Left colon (tissue), 2 donors: ENCODE measurements around the gene SDHC. TPM values are rescaled to one million over a fixed set of nuclear protein-coding genes. Genes with fewer than 3 reads are reported as not detected.
"Not testable (repeated sequence)": the region's sequence is repeated elsewhere in the genome, so short reads cannot be mapped to it uniquely, and the experiment has no call there.

ENCODE experiments used
- ATAC-seq: fragments of 200-7000 bp; cut with Tn5 transposase; one replicate; pipeline ENCODE4 v1.9.1; 2020; ENCODE audit warnings: mild to moderate bottlenecking, moderate library complexity
- DNase-seq, 2 donors: peaks; one replicate each; pipeline ENCODE4 v3.0.0-alpha.2; 2020
- intact Hi-C, 2 donors: fragments of 100-400 bp; cut with DNase I in 1 of 2; cut with micrococcal nuclease in 1 of 2; formaldehyde crosslinking; loops; one replicate each; pipeline versions ENCODE4 v1.11.2 to v1.14.0; 2022; cut with DNase I, micrococcal nuclease
- total RNA-seq, 2 donors: library from RNA; stranded (reverse); fragmentation: NEBNext Ultra II Directional; extraction: Animal tissue kit (Norgen Biotek cat#: 25700); gene quantifications; one replicate each; pipeline ENCODE4 v1.2.1, GENCODE V29; 2021
- donor health status: DM: no; HTN: no; CAD: no.
- donor health status: DM: yes; HTN: yes; CAD: no.

Gene SDHC
- total RNA-seq, 2 donors from 2014 or later: 264 to 266 TPM

DNA sequence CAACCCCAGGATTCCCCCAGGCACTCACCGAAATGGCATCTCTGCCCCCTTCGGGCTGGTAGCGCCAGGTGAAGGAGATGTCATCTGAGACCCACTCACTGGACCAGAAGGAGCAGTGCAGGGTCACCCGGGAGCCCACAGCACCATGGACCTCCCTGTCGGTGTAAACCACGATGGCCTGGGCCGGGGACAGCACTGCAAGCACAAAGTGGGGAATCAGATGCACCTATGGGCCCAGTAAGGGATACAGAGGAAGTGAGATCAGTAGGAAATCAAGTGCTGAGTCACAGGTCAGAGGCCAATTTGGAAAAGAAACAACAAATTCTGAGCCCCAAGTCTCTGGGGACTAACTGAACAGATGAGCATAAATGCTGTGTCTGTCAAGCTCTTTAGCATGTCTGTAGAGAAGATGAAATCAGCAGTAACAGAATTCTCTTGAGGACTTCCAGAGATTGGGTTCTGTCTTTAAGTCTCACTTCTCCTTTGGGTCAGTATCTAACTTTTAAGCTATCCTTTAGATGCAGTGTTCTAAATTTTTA is 6.9 kb upstream of the SDHC start:
- DNase-seq (no peak), ATAC-seq (no peak)

DNA sequence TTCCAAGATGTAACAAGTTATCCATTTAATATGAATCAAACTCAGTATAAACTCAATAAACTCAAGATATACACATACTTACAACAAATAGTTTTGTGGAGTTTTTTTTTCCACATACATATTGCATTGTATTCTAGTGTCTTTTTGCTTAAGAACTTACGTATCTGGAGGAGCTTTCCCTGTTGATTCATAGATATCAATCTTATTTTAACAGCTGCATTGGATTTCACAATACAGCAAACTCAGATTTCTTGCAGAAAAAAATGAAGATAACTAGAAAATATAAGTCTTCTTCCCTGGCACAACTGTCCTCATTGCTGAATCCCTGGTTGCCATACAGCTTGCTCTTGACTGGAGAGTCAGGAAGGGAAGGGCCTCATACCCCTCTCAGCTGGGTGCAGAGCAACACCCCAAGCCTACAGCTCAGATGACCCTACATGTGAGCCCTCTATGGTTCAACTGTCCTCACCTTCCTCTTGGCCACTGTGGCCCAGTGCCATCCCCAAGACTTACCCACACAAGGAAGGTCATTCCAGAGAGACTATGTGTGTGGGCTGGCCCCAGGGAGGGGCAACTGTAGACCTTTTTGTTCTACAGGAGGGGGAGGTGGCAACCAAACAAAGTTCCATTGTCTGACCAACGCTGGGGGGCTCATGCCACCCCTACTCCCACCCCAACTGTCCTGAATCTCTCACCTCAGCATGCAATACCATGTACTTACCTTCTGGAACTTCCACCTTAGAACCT is 6.1 kb upstream of the SDHC start:
- ATAC-seq (no peak), DNase-seq (no peak)
- intact Hi-C loops: no loop called here

More for the DNA sequence above, 6.9 kb upstream of the SDHC start:
- intact Hi-C loops: no loop called here

GRCh38 chr1:161309868-161310267 is 4.3 kb upstream of the SDHC start, which contains the start of gene MPZ:
TSS of gene MPZ (minus strand) at chr1:161309968. CDS start at chr1:161309905, 63 bp downstream.
- DNase-seq (no peak), ATAC-seq (no peak)
- intact Hi-C loops: no loop called here

DNA sequence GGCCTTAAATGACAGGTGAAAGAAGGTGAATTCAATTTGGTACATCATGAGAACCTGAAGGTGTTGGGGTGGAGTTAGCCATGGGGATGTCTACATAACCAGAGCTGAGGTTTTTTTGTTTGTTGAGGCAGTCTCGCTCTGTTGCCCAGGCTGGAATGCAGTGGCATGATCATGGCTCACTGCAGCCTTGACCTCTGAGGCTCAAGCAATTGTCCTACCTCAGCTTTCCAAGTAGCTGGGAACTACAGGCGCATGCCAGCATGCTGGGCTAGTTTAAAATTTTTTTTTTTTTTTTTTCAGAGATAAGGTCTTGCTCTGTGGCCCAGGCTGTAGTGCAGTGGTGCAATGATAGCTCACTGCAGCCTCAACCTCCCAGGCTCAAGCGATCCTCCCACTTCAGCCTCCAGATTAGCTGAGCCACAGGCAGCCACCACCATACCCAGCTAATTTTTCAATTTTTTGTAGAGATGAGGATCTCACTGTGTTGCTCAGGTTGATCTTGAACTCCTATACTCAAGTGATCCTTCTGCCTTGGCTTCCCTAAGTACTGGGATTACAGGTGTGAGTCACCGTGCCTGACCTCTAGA is 2.5 kb upstream of the SDHC start:
- DNase-seq (no peak), ATAC-seq (no peak)
- intact Hi-C loops: no loop called here

DNA sequence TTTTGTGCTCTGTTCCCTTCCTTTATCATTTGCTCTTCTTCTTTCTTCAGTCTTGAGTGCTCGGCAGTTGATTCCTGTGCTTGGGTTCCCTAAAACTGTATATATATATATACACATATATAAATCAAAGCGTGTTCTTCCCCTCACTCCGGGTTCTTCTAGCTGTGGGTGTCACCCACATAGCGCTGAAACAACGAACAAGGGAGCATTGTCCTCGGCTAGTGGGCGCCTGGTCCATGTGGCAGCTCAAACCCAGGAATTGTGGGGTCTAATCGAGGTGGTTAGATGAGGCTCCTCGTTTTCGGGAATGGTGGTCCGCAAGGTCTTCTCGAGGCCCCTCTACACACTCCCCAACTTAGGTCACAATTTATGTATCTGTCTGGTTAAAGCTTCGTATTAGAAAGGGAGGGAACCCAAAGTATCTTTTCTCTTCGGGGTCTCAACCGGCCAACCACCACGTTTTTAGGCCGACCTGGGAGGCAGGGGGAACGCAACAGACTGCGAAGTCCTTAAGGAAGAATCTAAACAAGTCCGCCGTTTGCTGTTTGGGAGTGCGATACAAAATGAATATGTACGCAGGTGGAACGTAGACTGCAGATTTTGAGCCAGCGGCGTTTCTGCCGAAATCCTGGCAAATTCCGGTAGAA is 504 bp upstream of the SDHC start:
- intact Hi-C loops: no loop called here
- DNase-seq (peak in 1 of 2 donors; percentile 16), ATAC-seq (peak; percentile 42)

DNA sequence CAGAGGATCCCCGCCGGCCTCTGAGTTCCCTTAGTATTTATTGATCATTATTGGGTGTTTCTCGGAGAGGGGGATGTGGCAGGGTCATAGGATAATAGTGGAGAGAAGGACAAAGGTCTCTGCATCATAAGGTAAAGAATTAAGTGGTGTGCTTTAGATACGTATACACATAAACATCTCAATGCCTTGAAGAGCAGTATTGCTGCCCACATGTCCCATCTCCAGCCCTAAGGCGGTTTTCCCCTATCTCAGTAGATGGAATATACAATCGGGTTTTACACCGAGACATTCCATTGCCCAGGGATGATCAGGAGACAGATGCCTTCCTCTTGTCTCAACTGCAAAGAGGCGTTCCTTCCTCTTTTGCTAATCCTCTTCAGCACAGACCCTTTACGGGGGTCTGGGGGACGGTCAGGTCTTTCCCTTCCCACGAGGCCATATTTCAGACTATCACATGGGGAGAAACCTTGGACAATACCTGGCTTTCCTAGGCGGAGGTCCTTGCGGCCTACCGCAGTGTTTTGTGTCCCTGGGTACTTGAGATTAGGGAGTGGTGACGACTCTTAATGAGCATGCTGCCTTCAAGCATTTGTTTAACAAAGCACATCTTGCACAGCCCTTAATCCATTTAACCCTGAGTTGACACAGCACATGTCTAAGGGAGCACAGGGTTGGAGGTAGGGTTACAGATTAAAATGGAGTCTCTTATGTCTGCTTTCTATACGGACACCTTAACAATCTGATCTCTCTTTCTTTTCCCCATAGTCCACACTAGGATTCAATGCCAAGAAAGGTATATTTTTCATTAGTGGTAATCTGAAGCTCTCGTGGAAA is 1.9 kb downstream of the SDHC start:
- intact Hi-C loops, DNase-seq, ATAC-seq: not testable (repeated sequence)

DNA sequence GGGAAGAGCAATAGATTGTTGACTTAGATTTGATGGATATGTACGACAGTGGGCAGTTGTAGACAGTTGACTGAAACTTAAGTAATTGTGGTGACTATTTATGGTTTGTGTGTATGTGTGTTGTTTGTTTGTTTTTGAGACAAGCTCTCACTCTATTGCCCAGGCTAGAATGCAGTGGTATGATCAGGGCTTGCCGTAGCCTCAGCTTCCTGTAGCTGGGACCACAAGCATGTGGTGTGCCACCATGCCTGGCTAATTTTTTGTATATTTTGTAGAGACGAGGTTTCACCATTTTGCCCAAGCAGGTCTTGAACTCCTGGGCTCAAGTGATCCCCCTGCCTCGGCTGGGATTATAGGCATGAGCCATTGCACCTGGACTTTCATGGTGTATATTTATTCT is 9.8 kb downstream of the SDHC start:
- DNase-seq: no peak
- intact Hi-C loops: loop anchor here in 1 of 2 donors (10.0 kb wide), 1 partner anchor 51 kb away; no protein-coding TSS in a partner anchor

DNA sequence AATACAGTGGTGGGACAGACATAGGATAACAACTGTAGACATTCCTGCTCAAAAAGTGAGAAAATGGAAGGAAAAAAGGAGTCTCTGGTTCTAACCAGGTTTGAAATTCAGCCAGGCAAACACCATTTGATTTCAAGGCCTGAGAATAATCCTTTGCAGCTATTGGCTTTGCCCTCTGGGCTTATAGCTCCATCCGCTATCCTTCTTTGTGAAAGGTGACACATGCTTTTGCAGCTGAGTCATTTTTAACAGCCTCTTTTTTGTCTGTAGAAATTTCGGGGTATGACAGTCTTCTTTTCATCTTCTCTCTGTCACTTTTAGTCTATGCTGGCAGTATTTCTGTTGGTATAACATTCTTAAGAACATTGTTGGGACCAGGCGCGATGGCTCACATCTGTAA is 16.2 kb downstream of the SDHC start:
- intact Hi-C loops: no loop called here
- DNase-seq (no peak), ATAC-seq (no peak)

More for the DNA sequence above, 9.8 kb downstream of the SDHC start:
- ATAC-seq: no peak

- DNase-seq (no peak), ATAC-seq (no peak)
- intact Hi-C loops: no loop called here
Measured at GRCh38 chr1:161333166-161333565, 19.0 kb downstream of the SDHC start.

GRCh38 chr1:161335796-161336195 is 21.6 kb downstream of the SDHC start:
- intact Hi-C loops: no loop called here
- DNase-seq (no peak), ATAC-seq (no peak)

DNA sequence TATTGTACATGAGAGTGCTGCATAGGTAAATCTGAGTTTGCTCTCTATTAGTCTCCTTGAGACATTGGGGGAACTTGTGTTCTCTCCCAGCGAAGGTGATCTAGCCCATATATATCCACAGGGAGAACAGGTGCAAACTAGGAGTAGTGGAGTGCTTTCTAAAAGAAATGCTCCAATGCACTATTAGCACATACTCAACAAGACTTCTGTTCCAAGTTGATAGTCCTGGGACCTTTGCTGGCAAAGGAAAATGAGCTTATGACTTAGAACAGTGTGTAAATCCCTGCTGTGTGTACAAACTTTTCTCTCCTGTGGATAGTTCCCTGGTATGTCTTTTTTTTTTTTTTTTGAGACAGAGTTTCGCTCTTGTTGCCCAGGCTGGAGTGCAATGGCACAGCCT is 28.0 kb downstream of the SDHC start:
- intact Hi-C loops: no loop called here
- DNase-seq (no peak), ATAC-seq (no peak)

DNA sequence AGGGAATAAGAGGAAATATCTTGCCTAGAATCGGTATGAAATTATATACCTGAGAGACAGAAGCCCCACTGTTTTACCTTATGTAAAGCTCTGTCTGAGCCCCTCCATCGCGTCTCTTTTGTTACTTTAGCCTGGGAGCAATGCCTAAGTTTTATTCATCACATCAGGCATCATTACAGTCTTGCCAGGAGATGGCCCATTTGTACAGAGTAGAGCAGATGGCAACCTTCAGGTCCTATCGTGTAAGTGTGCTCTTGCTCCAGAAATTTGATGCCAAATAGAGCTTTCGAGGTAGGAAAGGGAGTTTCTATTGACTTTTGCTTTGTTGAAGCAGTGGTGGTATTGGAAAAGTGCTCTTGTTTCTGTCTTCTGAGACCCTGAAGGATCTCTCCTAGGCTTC is 28.6 kb downstream of the SDHC start:
- DNase-seq: no peak
- intact Hi-C loops: no loop called here
- no peak for ATAC-seq

DNA sequence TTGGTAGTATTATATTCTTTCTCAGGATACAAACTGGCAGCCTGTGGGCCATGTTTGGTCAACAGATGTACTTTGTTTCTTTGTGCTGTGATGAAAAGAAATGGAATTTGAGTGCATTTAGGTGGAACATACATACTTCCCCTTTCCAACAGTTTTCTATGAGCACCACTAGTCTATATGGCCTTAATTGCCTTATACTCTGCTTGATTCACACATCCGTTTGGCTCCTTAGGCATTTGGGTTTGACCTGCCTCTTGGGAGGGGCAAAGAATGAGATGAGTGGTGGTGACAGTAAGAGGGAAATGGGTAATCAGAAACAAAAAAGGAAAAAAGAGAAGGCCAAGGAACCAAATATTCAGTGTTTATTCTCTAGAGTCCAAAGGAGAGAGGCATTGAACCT is 36.5 kb downstream of the SDHC start:
- no peak for ATAC-seq
- intact Hi-C loops: no loop called here
- no peak for DNase-seq

DNA sequence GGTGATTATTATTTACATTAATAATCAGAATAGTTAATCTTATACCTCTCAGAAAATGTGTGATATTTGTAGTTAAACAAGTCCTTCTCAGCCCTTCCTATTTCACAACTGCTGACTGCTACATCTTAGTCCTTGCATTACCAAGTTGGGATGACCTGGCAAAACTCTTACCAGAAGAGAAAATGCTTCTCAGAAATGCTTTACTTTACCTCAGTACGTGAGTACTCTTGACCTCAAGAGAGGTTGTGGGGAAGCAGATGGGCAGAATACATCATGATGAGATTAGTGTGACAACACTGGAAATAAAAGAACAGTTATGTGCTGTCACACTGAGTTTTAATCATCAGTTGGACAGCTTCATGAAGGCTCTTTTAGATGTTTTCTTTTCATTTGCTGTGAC is 37.3 kb downstream of the SDHC start:
- intact Hi-C loops: no loop called here
- DNase-seq (no peak), ATAC-seq (no peak)

DNA sequence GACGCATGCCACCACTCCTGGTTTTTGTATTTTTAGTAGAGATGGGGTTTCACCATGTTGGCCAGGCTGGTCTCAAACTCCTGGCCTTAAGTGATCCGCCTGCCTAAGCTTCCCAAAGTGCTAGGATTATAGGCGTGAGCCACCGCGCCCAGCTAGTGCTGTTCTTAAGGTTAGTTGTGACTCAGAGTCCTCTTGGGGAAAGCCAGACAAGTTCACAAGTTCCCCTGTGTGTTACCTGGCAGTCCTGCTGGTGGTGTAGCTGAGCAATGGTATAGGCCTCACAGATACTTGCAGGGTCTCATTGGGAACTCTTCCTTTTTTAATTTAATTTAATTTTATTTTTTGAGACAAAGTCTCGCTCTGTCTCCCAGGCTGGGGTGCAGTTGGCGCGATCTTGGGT is 42.9 kb downstream of the SDHC start:
- no peak for ATAC-seq
- intact Hi-C loops: no loop called here
- DNase-seq: no peak

- ATAC-seq (no peak), DNase-seq (no peak)
- intact Hi-C loops: no loop called here
Measured at GRCh38 chr1:161359291-161359690, 45.1 kb downstream of the SDHC start.

DNA sequence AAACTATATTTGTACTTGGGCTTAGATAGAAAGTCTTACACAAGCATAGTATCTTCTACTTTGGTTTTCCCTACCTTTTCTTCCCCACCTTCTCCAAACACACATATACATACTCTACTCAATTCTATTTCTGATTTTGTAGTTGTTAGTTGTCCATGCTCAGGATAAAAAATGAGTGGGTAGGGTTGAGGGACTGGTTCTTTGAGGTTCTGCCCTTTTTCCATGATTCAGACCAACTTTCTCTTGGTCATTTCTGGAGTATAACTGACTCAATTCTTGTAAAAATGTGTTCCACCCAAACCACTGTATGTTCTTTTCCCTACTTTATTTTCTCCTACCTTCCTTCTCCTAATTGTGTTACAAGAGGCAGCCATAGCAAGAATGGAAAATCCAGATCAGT is 50.2 kb downstream of the SDHC start:
- intact Hi-C loops: no loop called here
- ATAC-seq: no peak

GRCh38 chr1:161365207-161365606 is 51.0 kb downstream of the SDHC start:
- intact Hi-C loops: no loop called here
- DNase-seq (no peak), ATAC-seq (no peak)

More for the DNA sequence above, 50.2 kb downstream of the SDHC start:
- DNase-seq: no peak
